Right cardiac atrium (tissue), 5 donors: ENCODE results near the gene TGFB2. TPM values are rescaled to one million over a fixed set of nuclear protein-coding genes. Genes with fewer than 3 reads are reported as not detected.

ENCODE experiments used
- ATAC-seq, 2 donors: fragments of 200-7000 bp; cut with Tn5 transposase; one replicate each; pipeline versions ENCODE4 v1.8.0 to v1.9.1; 2020; ENCODE audit warnings: moderate library complexity in 2 of 2, mild to moderate bottlenecking in 1 of 2
- DNase-seq, 3 donors: peaks; one replicate each; pipeline ENCODE4 v3.0.0-alpha.2; 2020
- H3K27ac ChIP-seq: one replicate; pipeline ENCODE4 v1.5.1; 2013; ENCODE audit warnings: mild to moderate bottlenecking, low read length, control low read depth, moderate library complexity
- H3K27me3 ChIP-seq: one replicate; pipeline ENCODE4 v1.6.1; 2013; ENCODE audit not compliant: control insufficient read depth, insufficient read depth
- H3K4me1 ChIP-seq: one replicate; pipeline ENCODE4 v1.6.1; 2013; ENCODE audit warnings: low read length; ENCODE audit not compliant: control insufficient read depth, insufficient read depth
- H3K4me3 ChIP-seq: one replicate; pipeline ENCODE4 v1.5.1; 2013; ENCODE audit warnings: low read length, control low read depth
- H3K9me3 ChIP-seq: one replicate; pipeline ENCODE4 v1.6.1; 2013; ENCODE audit warnings: low read length; ENCODE audit not compliant: control insufficient read depth
- WGBS: extraction: QIAGEN DNeasy Blood & Tissue Kit; methylation state at CpG from one replicate; pipeline ENCODE4 v1.1.7; 2013; 5-methylcytosine and 5-hydroxymethylcytosine counted together
- intact Hi-C, 4 donors: fragments of 100-400 bp; cut with DNase I; formaldehyde crosslinking; loops; one replicate each; pipeline versions ENCODE4 v1.11.0 to v1.14.0; 2022 to 2023
- polyA plus RNA-seq: library from polyadenylated mRNA; stranded (reverse); fragments of 200-250 nt; gene quantifications from one replicate; pipeline ENCODE4 v1.2.3, GENCODE V29; 2013
- total RNA-seq, 4 donors: library from RNA; stranded (reverse); fragmentation: NEBNext Ultra II Directional; extraction: Animal tissue kit (Norgen Biotek cat#: 25700); gene quantifications; one replicate each; pipeline ENCODE4 v1.2.1, GENCODE V29; 2021
- donor health status: healthy with polysubstance abuse.
- donor health status: DM: no; HTN: yes; CAD: no.
- donor health status: DM: no; HTN: no; CAD: no.
- donor health status: DM: no; HTN: yes; CAD: no; lungs with severe emphysema.
- donor health status: DM: yes; HTN: yes; CAD: no.

TGFB2 gene
- total and polyA plus RNA-seq, 5 donors = 0.88 to 4.6 (median 3.6) TPM

DNA sequence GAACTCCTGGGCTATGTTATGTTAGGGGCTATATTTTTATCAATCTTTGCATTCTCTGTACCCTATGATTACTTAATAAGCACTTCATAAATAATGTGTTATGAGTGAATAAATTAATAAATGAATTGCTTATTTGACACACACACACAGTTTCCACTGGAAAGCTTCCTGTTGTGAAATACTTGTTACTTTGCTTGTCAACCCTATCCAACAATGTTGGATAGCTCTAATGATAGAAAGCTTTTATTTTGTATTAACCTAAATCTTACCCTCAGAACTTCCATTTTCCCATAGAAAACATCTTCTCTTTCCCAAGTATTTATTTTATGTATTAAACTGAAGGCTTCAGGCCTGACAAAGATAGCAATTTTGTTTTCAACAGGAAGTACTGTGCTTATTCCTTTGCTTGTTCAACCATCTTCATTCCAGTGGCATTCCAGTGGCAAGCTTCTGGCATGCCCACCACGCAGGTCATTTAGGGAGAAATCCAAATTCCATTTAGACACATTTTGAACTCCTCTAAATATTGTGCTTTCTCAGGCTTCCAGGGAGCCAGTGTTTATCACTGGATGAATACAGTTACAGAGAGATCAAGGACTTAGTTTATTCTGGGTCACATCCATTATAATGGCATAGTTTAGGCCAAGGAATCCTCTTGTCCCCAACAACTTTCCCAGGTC lies 134.4 kb downstream of the TGFB2 start:
- no peaks in the 10 kb centered on the region for H3K9me3 ChIP-seq
- DNase-seq (no peak), ATAC-seq (peak in 1 of 2 donors; percentile 16)
- H3K27ac ChIP-seq = peak overlapping the region; percentile 12
- WGBS = 62% methylated on average over 1 of the region's 1 CpG
- peaks cover 5% of the 10 kb centered on the region for H3K4me1 ChIP-seq
- intact Hi-C loops = no loop called here
- no peak overlapping the region for H3K4me3 ChIP-seq
- H3K27me3 ChIP-seq = no peaks in the 10 kb centered on the region

DNA sequence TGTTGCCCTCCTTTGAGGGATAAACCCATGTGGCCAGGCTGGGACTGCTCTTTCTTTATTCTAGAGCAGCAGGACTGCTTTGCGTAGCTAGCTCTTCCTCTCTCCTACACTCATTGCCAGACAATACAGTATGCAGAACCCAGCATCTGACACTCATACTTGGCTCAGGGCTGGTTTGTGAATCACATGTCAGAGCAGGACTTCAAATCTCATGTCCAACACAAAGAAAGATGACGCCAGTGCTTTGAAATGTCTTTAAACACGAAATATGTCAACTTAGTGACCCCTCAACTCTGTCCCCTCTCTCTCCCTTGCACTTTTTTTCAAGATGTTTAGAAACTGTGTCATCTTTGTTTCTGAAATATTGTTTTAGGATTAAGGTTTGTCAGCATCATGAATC lies 135.0 kb downstream of the TGFB2 start:
- ATAC-seq (peak; percentile 58 to 83), DNase-seq (no peak)
- Histone ChIP-seq H3K9me3 (no peaks in the 10 kb centered on the region), H3K4me1 (peaks cover 5% of the 10 kb centered on the region), H3K27ac (peak overlapping the region; percentile 12), H3K4me3 (no peak overlapping the region), H3K27me3 (no peaks in the 10 kb centered on the region)
- intact Hi-C loops = no loop called here
- 55% methylated on average over 3 of the region's 3 CpGs for WGBS

DNA sequence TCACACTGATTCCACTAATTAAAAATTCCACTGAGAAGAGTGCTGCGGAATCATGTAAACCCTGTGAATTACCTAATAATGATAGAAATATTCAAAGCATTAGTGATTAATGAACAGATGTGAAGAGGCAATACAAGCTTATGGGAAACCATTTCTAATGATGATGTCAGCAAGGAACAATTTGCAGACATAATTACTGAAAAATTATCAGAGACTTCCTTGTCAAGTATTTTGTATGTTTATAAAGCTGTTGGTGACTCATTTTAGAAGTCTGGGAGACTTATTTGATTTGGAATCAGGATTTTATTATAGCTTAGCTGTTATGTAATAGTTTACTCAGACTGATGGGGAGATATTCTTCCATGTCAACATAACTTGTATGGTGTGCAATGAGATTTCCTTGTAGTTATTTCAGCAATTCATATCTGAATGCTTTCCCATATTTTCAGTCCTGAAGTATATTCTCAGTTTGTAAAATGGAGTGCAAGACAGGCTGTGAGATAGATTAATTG lies 135.5 kb downstream of the TGFB2 start:
- Histone ChIP-seq H3K27ac (no peak overlapping the region), H3K4me1 (peaks cover 5% of the 10 kb centered on the region), H3K9me3 (no peaks in the 10 kb centered on the region), H3K4me3 (no peak overlapping the region), H3K27me3 (no peaks in the 10 kb centered on the region)
- 63% methylated on average over 1 of the region's 1 CpG for WGBS
- ATAC-seq (peak in 1 of 2 donors; percentile 39), DNase-seq (no peak)
- intact Hi-C loops = no loop called here

DNA sequence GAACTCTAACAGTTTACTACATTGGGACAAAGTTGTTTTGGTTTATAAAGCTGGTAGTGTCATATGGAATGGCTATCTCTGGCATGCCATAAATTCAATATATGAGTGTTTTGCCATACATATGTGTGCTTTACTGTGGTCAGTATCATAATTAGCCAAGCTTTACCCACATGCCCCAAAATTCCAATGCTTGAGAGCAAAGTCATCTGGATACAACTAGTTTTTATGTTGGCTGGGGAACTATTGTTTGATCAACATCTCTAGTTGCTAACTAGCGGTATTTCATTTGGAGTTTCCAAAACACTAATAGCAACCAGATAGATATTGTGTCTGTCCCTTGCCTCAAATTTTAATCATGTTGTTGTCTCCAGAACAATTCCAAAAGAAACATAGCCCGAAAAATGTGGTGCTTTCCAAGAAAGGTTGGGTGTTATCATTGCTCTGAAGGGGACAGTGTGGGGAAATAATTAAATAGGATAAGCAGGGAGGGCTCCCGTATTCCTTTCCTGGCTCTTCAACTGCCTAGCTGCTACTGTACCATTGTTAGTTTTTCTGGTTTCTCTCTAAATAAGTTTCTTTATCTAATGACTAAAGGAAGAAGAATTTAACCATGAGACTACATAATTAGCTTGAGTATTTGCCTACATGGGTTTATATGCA lies 136.1 kb downstream of the TGFB2 start:
- Histone ChIP-seq H3K27me3 (no peaks in the 10 kb centered on the region), H3K4me3 (no peak overlapping the region), H3K9me3 (no peaks in the 10 kb centered on the region), H3K27ac (no peak overlapping the region), H3K4me1 (peaks cover 5% of the 10 kb centered on the region)
- WGBS = 31% methylated on average over 3 of the region's 3 CpGs
- DNase-seq = no peak
- intact Hi-C loops = no loop called here
- no peak for ATAC-seq

DNA sequence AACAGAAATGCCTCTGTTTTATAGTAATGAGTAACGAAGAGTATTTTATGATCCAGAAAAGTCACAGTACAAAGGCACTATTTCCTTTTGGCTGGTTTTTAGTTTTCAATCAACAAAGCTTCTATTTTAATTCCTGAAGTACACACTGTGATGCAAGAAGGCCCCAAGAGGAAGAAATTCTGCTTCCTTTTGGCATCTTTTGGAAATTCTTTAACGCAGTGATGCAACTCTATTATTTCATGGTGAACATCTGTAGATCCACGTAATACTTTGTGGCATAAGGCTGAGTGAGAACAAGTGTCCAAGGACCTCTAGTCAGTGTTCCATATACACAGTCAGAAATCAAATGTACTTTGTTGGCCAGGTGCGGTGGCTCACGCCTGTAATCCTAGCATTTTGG lies 137.5 kb downstream of the TGFB2 start:
- Histone ChIP-seq H3K4me3 (no peak overlapping the region), H3K4me1 (peaks cover 5% of the 10 kb centered on the region), H3K27me3 (no peaks in the 10 kb centered on the region), H3K27ac (no peak overlapping the region), H3K9me3 (no peaks in the 10 kb centered on the region)
- intact Hi-C loops = no loop called here
- DNase-seq (no peak), ATAC-seq (peak; percentile 59 to 74)
- 60% methylated on average over 5 of the region's 5 CpGs for whole genome bisulfite sequencing

DNA sequence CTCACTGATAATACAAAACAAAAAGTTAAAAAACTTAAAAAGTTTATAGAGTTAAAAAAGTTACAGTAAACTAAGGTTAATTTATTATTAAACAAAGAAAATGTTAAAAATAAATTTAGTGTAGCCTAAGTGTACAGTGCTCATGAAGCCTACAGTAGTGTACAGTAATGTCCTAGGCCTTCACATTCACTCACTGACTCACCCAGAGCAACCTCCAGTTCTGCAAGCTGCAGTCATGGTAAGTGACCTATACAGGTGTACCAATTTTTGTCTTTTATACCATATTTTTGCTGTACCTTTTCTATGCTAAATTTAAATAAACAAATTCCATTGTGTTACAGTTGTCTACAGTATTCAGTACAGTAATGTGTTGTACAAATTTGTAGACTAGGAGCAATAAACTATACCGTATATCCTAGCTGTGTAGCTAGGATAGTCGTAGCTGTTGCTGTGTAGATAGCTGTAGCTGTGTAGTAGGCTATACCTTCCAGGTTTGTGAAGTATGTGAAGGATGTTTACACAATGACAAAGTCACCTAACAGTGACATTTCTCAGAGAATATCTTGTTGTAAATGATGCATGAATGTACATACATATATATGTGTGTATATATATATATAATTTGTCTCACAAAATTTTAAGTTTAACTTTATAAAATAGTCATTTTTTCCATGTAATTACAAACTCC lies 140.2 kb downstream of the TGFB2 start:
- DNase-seq (no peak), ATAC-seq (no peak)
- no peaks in the 10 kb centered on the region for H3K4me1 ChIP-seq
- intact Hi-C loops = no loop called here
- no peaks in the 10 kb centered on the region for H3K27me3 ChIP-seq
- no peak overlapping the region for H3K4me3 ChIP-seq
- H3K9me3 ChIP-seq = no peaks in the 10 kb centered on the region
- H3K27ac ChIP-seq = no peak overlapping the region
- WGBS = 96% methylated on average over 2 of the region's 2 CpGs

DNA sequence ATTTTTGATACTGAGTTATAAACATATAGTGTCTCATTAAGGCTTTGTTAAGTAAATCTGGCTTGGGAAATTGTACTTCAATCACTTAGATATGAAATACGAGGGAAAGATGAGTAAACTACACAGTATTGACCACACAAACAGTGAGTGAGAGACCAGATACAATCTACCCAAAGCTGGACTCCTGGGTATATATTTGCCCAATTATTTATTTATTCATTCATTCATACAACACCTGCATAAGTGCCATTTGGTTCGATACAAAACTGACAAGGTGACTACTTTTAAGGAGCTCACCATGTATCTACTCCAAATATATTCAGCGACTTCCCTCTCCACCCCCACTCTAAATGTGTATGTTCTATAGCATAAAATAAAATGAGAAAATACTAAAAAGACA lies 143.4 kb downstream of the TGFB2 start:
- intact Hi-C loops = no loop called here
- no peak for ATAC-seq
- Histone ChIP-seq H3K27me3 (no peaks in the 10 kb centered on the region), H3K4me3 (no peak overlapping the region), H3K9me3 (no peaks in the 10 kb centered on the region), H3K27ac (no peak overlapping the region), H3K4me1 (no peaks in the 10 kb centered on the region)
- DNase-seq = no peak
- WGBS = 92% methylated on average over 3 of the region's 3 CpGs

DNA sequence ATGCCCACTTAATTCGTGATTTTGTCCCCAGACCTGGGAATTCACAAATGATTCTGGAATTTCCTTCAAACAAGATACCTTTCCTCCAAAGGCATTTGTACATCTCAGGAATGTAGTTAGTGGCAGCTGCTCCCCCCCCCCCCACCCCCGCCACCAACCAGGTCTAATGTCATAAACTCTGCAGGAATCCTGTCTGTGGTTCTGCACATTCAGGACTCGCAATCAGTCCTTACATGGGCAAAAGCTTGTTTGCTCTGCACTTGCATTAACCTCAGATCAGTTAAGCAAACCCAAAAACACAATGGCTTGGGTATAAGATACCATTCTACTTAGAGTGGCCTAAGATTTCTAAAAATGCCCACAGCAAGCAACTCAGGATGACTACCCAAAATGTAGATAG lies 143.8 kb downstream of the TGFB2 start:
- DNase-seq (no peak), ATAC-seq (no peak)
- intact Hi-C loops = no loop called here
- H3K27me3 ChIP-seq = no peaks in the 10 kb centered on the region
- H3K9me3 ChIP-seq = no peaks in the 10 kb centered on the region
- H3K27ac ChIP-seq = no peak overlapping the region
- H3K4me1 ChIP-seq = no peaks in the 10 kb centered on the region
- 96% methylated on average over 3 of the region's 3 CpGs for WGBS
- H3K4me3 ChIP-seq = no peak overlapping the region

DNA sequence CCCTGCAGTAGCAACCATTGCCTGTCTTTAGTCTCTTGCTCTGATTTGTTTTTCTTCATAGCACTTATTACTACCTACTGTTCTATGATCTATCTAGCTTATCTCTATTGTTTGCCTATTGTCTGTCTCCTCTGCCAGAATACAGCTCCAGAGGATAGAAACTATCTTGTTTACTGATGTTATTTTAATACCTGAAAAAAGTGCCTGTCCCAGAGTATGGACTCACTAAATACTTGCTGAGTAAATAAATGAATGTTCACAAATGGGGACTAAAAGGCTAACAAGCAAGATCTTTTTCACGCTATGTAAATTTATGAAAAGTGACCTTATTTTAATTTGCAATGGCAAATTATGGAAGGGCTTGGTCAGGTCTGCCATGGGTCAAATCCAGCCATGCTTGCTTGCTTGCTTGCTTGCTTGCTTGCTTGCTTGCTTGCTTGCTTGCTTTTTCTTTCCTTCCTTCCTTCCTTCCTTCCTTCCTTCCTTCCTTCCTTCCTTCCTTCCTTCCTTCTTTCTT lies 145.3 kb downstream of the TGFB2 start:
- intact Hi-C loops = no loop called here
- Histone ChIP-seq H3K27me3 (no peaks in the 10 kb centered on the region), H3K9me3 (no peaks in the 10 kb centered on the region), H3K27ac (no peak overlapping the region), H3K4me3 (no peak overlapping the region), H3K4me1 (no peaks in the 10 kb centered on the region)
- 98% methylated on average over 1 of the region's 1 CpG for WGBS
- ATAC-seq (no peak), DNase-seq (no peak)

DNA sequence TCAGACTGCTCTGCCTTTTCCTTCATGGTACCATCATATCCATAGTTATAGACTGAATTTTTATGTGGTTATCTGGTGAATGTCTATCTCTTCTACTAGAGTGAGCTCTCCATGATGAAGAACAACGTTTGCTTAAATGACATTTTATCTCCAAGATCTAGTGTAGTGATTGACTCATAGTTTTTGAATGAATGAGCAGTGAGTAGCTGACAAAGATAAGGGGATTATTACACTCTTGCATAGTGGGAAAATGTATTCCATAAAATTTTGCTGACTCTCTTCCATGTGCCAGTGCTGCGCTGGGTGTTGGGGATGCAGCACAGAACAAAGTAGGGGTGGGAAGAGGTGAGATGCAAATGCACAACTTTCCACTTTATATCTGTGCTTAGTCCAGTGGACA lies 147.7 kb downstream of the TGFB2 start:
- Histone ChIP-seq H3K4me3 (no peak overlapping the region), H3K27me3 (no peaks in the 10 kb centered on the region), H3K4me1 (no peaks in the 10 kb centered on the region), H3K27ac (no peak overlapping the region), H3K9me3 (no peaks in the 10 kb centered on the region)
- no peak for ATAC-seq
- DNase-seq = no peak
- intact Hi-C loops = no loop called here
- 63% methylated on average over 2 of the region's 2 CpGs for WGBS

DNA sequence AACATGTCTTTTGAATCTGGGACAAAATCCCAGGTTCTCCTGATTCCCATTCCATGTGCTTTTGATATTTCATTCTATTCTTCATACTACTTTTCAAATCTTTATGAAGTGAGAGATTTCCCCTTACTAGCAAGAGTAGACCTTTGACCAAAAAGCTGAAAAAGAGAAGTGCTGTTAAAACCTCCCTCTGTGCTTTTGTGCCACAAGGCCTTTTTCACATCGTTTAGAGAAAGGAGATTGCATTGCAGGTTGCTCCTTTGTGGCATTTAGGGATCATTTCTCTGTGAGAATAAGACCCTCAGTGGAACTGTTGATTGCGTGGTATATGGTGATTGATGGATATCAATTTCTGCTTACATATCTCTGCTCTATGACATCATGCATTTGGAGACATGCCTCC lies 148.8 kb downstream of the TGFB2 start:
- Histone ChIP-seq H3K27ac (no peak overlapping the region), H3K4me1 (no peaks in the 10 kb centered on the region), H3K4me3 (no peak overlapping the region), H3K9me3 (no peaks in the 10 kb centered on the region), H3K27me3 (no peaks in the 10 kb centered on the region)
- intact Hi-C loops = no loop called here
- 61% methylated on average over 2 of the region's 2 CpGs for WGBS
- ATAC-seq = no peak
- DNase-seq = no peak
